ENCODE measurements around the gene MYO7A.
A peak's percentile ranks its signal among the peaks of the same experiment; 100 is the strongest.

Gene MYO7A

GRCh38 chr11:77127920-77128691 is at the start of gene MYO7A:
Gene MYO7A, plus strand, starts transcription at chr11:77128246. Its CDS starts 2,389 bp downstream, at chr11:77130635.
- Histone ChIP-seq H3K79me2 (ENCODE audit: control insufficient read depth, low read length) (no peaks in the 10 kb centered on the region), H3F3A (ENCODE audit: control insufficient read depth, insufficient read depth) (no peaks in the 10 kb centered on the region), H3K4me2 (ENCODE audit: low read length) (peak within 1 kb of the TSS; percentile 59), H3K4me3 (ENCODE audit: low read length) (peak within 1 kb of the TSS; percentile 54), H3K9me3 (ENCODE audit: control insufficient read depth, insufficient read depth, low read length) (no peaks in the 10 kb centered on the region), H3K36me3 (ENCODE audit: control insufficient read depth, low read length) (no peaks in the 10 kb centered on the region), H3K27me3 (ENCODE audit: control insufficient read depth, low read length) (no peaks in the 10 kb centered on the region), H3K4me1 (ENCODE audit: control insufficient read depth, low read length) (peaks cover 9% of the 10 kb centered on the region), H3K9me2 (replicated peaks; ENCODE audit: control insufficient read depth, low read length) (no peaks in the 10 kb centered on the region), H3K27ac (ENCODE audit: low read depth, low read length) (no peak within 1 kb of the TSS), H4K20me1 (ENCODE audit: control insufficient read depth, insufficient read depth, low read depth, low read length) (no peaks in the 10 kb centered on the region)
- TF ChIP-seq CTCF (IDR thresholded peaks at IDR 0.05; ENCODE audit: low read depth, low read length, poor library complexity, severe bottlenecking), result no peak
- no peak for TF ChIP-seq EZH2phosphoT487 (IDR thresholded peaks at IDR 0.05; ENCODE audit: borderline replicate concordance, low read length)

- TF ChIP-seq CTCF (IDR thresholded peaks at IDR 0.05; ENCODE audit: low read depth, low read length, poor library complexity, severe bottlenecking), result no peak
- TF ChIP-seq EZH2phosphoT487 (IDR thresholded peaks at IDR 0.05; ENCODE audit: borderline replicate concordance, low read length), result no peak
- H3K36me3 ChIP-seq (ENCODE audit: control insufficient read depth, low read length), result no peaks in the 10 kb centered on the region
- no peaks in the 10 kb centered on the region for H3F3A ChIP-seq (ENCODE audit: control insufficient read depth, insufficient read depth)
- H4K20me1 ChIP-seq (ENCODE audit: control insufficient read depth, insufficient read depth, low read depth, low read length), result no peaks in the 10 kb centered on the region
- H3K4me2 ChIP-seq (ENCODE audit: low read length), result 0 out of 2 replicates have a peak overlapping the region, but pooled peaks have one; percentile 12
- no peak overlapping the region for H3K27ac ChIP-seq (ENCODE audit: low read depth, low read length)
- H3K79me2 ChIP-seq (ENCODE audit: control insufficient read depth, low read length), result no peaks in the 10 kb centered on the region
- no peaks in the 10 kb centered on the region for H3K27me3 ChIP-seq (ENCODE audit: control insufficient read depth, low read length)
- no peak overlapping the region for H3K4me3 ChIP-seq (ENCODE audit: low read length)
- peaks cover 10% of the 10 kb centered on the region for H3K4me1 ChIP-seq (ENCODE audit: control insufficient read depth, low read length)
- no peaks in the 10 kb centered on the region for H3K9me3 ChIP-seq (ENCODE audit: control insufficient read depth, insufficient read depth, low read length)
- H3K9me2 ChIP-seq (replicated peaks; ENCODE audit: control insufficient read depth, low read length), result no peaks in the 10 kb centered on the region
Observed at GRCh38 chr11:77079666-77080065, 48.4 kb upstream of the MYO7A start.

GRCh38 chr11:77080643-77081210 is 47.3 kb upstream of the MYO7A start:
- H3F3A ChIP-seq (ENCODE audit: control insufficient read depth, insufficient read depth), result no peaks in the 10 kb centered on the region
- TF ChIP-seq CTCF (IDR thresholded peaks at IDR 0.05; ENCODE audit: low read depth, low read length, poor library complexity, severe bottlenecking) (no peak), EZH2phosphoT487 (IDR thresholded peaks at IDR 0.05; ENCODE audit: borderline replicate concordance, low read length) (no peak)
- no peak overlapping the region for H3K4me3 ChIP-seq (ENCODE audit: low read length)
- H3K79me2 ChIP-seq (ENCODE audit: control insufficient read depth, low read length), result no peaks in the 10 kb centered on the region
- no peaks in the 10 kb centered on the region for H3K27me3 ChIP-seq (ENCODE audit: control insufficient read depth, low read length)
- no peak overlapping the region for H3K27ac ChIP-seq (ENCODE audit: low read depth, low read length)
- no peaks in the 10 kb centered on the region for H3K9me3 ChIP-seq (ENCODE audit: control insufficient read depth, insufficient read depth, low read length)
- no peaks in the 10 kb centered on the region for H4K20me1 ChIP-seq (ENCODE audit: control insufficient read depth, insufficient read depth, low read depth, low read length)
- H3K4me1 ChIP-seq (ENCODE audit: control insufficient read depth, low read length), result peaks cover 10% of the 10 kb centered on the region
- no peak overlapping the region for H3K4me2 ChIP-seq (ENCODE audit: low read length)
- no peaks in the 10 kb centered on the region for H3K9me2 ChIP-seq (replicated peaks; ENCODE audit: control insufficient read depth, low read length)
- no peaks in the 10 kb centered on the region for H3K36me3 ChIP-seq (ENCODE audit: control insufficient read depth, low read length)
